HCT116 (cell line): Measurements from ENCODE around the gene KRTAP24-1. TPM values are rescaled to one million over a fixed set of nuclear protein-coding genes. Genes with fewer than 3 reads are reported as not detected.

ENCODE experiments used
- ATAC-seq: fragments of 200-7000 bp; cut with Tn5 transposase; 2 replicates; pipeline ENCODE4 v1.9.1; 2020; ENCODE audit warnings: mild to moderate bottlenecking, moderate library complexity
- BruUV-seq: library from RNA; stranded (reverse); fragments of 400-500 nt; replicated peaks from 2 replicates; lab custom pipeline; 2021; lab: Mats Ljungman, UMichigan
- CTCF ChIA-PET: fragments of 300-600 bp; sonication (Branson Sonifier 250); formaldehyde crosslinking; loops from one replicate; lab custom pipeline; 2021; ENCODE audit warnings: antibody characterized with exemption; lab: Charles Lee
- POLR2A ChIA-PET: fragments of 300-600, 350-600 bp; sonication (Branson Sonifier 250); formaldehyde crosslinking; loops from one replicate; lab custom pipeline; 2021; ENCODE audit warnings: antibody characterized with exemption; lab: Charles Lee
- RAD21 ChIA-PET, 2 experiments: fragments of 300-600 bp; sonication (Branson Sonifier 250); formaldehyde crosslinking; loops; one replicate each; lab custom pipeline; 2023; ENCODE audit warnings: low total read pairs in 2 of 2; ENCODE audit not compliant: uncharacterized antibody in 2 of 2, unreplicated experiment in 2 of 2, low non-redundant PET in 1 of 2; lab: Charles Lee
- DNase-seq: peaks from one replicate; pipeline ENCODE4 v3.0.0-alpha.2; 2010; ENCODE audit warnings: low read depth, low spot score
- H2AFZ ChIP-seq: fragments of 200-600 bp; shearing (Covaris generic), sonication (generic); 2 replicates; pipeline ENCODE4 v1.6.1; 2017; ENCODE audit warnings: low read depth, mixed run types, mixed read lengths, antibody characterized with exemption, low read length; ENCODE audit not compliant: poor library complexity, severe bottlenecking
- H3K27ac ChIP-seq: 2 replicates; pipeline ENCODE4 v1.5.1; 2012; ENCODE audit warnings: low read depth, low read length
- H3K27me3 ChIP-seq: fragments of 200-600 bp; sonication (generic); 2 replicates; pipeline ENCODE4 v1.6.1; 2016; ENCODE audit warnings: mixed run types, low read length, mixed read lengths; ENCODE audit not compliant: insufficient read depth
- H3K36me3 ChIP-seq, 2 experiments: fragments of 200-500 bp in 1 of 2; fragments of 200-600 bp in 1 of 2; sonication (Bioruptor generic) in 1 of 2; sonication (generic) in 1 of 2; 2 replicates each; pipeline versions ENCODE4 v1.5.1 to v1.6.1; 2014 to 2016; ENCODE audit warnings: low read length in 2 of 2, inconsistent platforms in 1 of 2, mixed read lengths in 1 of 2, mixed run types in 1 of 2; ENCODE audit not compliant: insufficient read depth in 2 of 2, control insufficient read depth in 1 of 2
- H3K4me1 ChIP-seq, 2 experiments: fragments of 200-600 bp in 1 of 2; sonication (generic) in 1 of 2; 2 replicates each; pipeline versions ENCODE4 v1.5.1 to v1.6.1; 2012 to 2017; ENCODE audit warnings: low read length in 2 of 2, inconsistent platforms in 1 of 2, mild to moderate bottlenecking in 1 of 2, mixed read lengths in 1 of 2, mixed run types in 1 of 2, moderate library complexity in 1 of 2; ENCODE audit not compliant: insufficient read depth in 2 of 2, control insufficient read depth in 1 of 2
- H3K4me2 ChIP-seq: fragments of 200-600 bp; sonication (generic); 2 replicates; pipeline ENCODE4 v1.6.1; 2017; ENCODE audit warnings: mixed run types, low read length, mixed read lengths
- H3K4me3 ChIP-seq, 2 experiments: fragments of 200-600 bp in 1 of 2; sonication (generic) in 1 of 2; replicated peaks in 1 of 2; 2 replicates each; pipeline ENCODE4 v1.5.1; 2011 to 2016; ENCODE audit warnings: low read length in 2 of 2, control low read depth in 1 of 2, low read depth in 1 of 2, mild to moderate bottlenecking in 1 of 2, mixed read lengths in 1 of 2, mixed run types in 1 of 2
- H3K79me2 ChIP-seq: fragments of 200-600 bp; sonication (generic); 2 replicates; pipeline ENCODE4 v1.6.1; 2017; ENCODE audit warnings: mild to moderate bottlenecking, mixed run types, low read length, moderate library complexity, mixed read lengths; ENCODE audit not compliant: insufficient read depth
- H3K9ac ChIP-seq: fragments of 200-600 bp; sonication (generic); 2 replicates; pipeline ENCODE4 v1.6.1; 2016; ENCODE audit warnings: low read length, mixed read lengths
- H3K9me2 ChIP-seq: fragments of 200-600 bp; sonication (generic), shearing (Covaris generic); 2 replicates; pipeline ENCODE4 v1.6.1; 2017; ENCODE audit warnings: mixed run types, mild to moderate bottlenecking, moderate library complexity; ENCODE audit not compliant: insufficient read depth
- H3K9me3 ChIP-seq, 2 experiments: fragments of 200-500 bp in 1 of 2; fragments of 200-600 bp in 1 of 2; sonication (Bioruptor generic) in 1 of 2; sonication (generic) in 1 of 2; 2 replicates each; pipeline ENCODE4 v1.6.1; 2014 to 2017; ENCODE audit warnings: low read length in 2 of 2, mixed read lengths in 2 of 2, inconsistent platforms in 1 of 2, low read depth in 1 of 2, mild to moderate bottlenecking in 1 of 2, mixed run types in 1 of 2, moderate library complexity in 1 of 2; ENCODE audit not compliant: control insufficient read depth in 1 of 2, insufficient read depth in 1 of 2
- H4K20me1 ChIP-seq: fragments of 200-600 bp; sonication (generic), shearing (Covaris generic); 2 replicates; pipeline ENCODE4 v1.6.1; 2017; ENCODE audit warnings: mixed run types, mild to moderate bottlenecking, moderate library complexity; ENCODE audit not compliant: insufficient read depth
- CTCF ChIP-seq, 3 experiments: fragments of 200-600 bp in 1 of 3; sonication (generic) in 1 of 3; IDR thresholded peaks in 2 of 3; conservative IDR thresholded peaks in 1 of 3; 2 replicates each; pipeline ENCODE4 v1.5.1; 2012 to 2017; ENCODE audit warnings: low read depth in 2 of 3, low read length in 2 of 3, antibody characterized with exemption in 1 of 3, borderline replicate concordance in 1 of 3, control low read depth in 1 of 3, mild to moderate bottlenecking in 1 of 3, mixed read lengths in 1 of 3, mixed run types in 1 of 3, moderate library complexity in 1 of 3; ENCODE audit not compliant: insufficient read depth in 1 of 3
- ELF1 ChIP-seq: IDR thresholded peaks from 2 replicates; pipeline ENCODE4 v1.6.1; 2012; ENCODE audit warnings: low read depth, borderline replicate concordance
- EZH2 ChIP-seq: fragments of 200-600 bp; sonication (generic); IDR thresholded peaks from 2 replicates; pipeline ENCODE4 v1.6.1; 2017; ENCODE audit warnings: antibody characterized with exemption, mixed run types
- MAX ChIP-seq: IDR thresholded peaks from 2 replicates; pipeline ENCODE4 v1.6.1; 2012
- POLR2AphosphoS5 ChIP-seq: IDR thresholded peaks from 2 replicates; pipeline ENCODE4 v1.6.1; 2011; ENCODE audit warnings: mild to moderate bottlenecking, low read depth, low read length, moderate library complexity
- RAD21 ChIP-seq: IDR thresholded peaks from 2 replicates; pipeline ENCODE4 v1.6.1; 2012; ENCODE audit warnings: low read depth, mild to moderate bottlenecking
- TCF7L2 ChIP-seq: IDR thresholded peaks from 2 replicates; pipeline ENCODE4 v1.7.0; 2011; ENCODE audit warnings: borderline replicate concordance, inconsistent platforms; ENCODE audit not compliant: insufficient read depth, insufficient read length; ENCODE audit errors: extremely low read depth
- ZNF274 ChIP-seq: fragments of 200-500 bp; sonication (Bioruptor generic); IDR thresholded peaks from 2 replicates; pipeline ENCODE4 v1.6.1; 2014; ENCODE audit warnings: mild to moderate bottlenecking, low read depth, low read length, inconsistent platforms
- intact Hi-C: fragments of 100-400 bp; cut with micrococcal nuclease; formaldehyde crosslinking; loops from 2 replicates; pipeline ENCODE4 v1.10.0; 2022
- total RNA-seq: library from RNA; stranded (reverse); gene quantifications from one replicate; pipeline ENCODE4 v1.2.1, GENCODE V29; 2021; ENCODE audit not compliant: unreplicated experiment
- TF ChIP-seq, protein P1 (sequence below): IDR thresholded peaks from 2 replicates; pipeline ENCODE4 v1.6.1; 2011; ENCODE audit warnings: mild to moderate bottlenecking, low read length, moderate library complexity; ENCODE audit not compliant: insufficient replicate concordance; ENCODE audit errors: extremely low read depth
- TF ChIP-seq, protein P2 (sequence below): IDR thresholded peaks from 2 replicates; pipeline ENCODE4 v1.6.1; 2012; ENCODE audit warnings: low read depth

KRTAP24-1 gene
- total RNA-seq, 1 experiment from 2014 or later, result not detected

- no peaks in the 10 kb centered on the region for H3K79me2 ChIP-seq
- H3K9ac ChIP-seq, result no peak overlapping the region
- H3K9me2 ChIP-seq, result no peaks in the 10 kb centered on the region
- RAD21 ChIA-PET, result no interaction called here
- TF ChIP-seq RAD21 (no peak), MAX (no peak), CTCF (IDR thresholded peaks at IDR 0.05 in 2 of 3, conservative IDR thresholded peaks at IDR 0.05 in 1 of 3; ENCODE audit: borderline replicate concordance in 1 of 3, insufficient read depth in 1 of 3, low read depth in 2 of 3, low read length in 2 of 3) (no peak), ELF1 (no peak), POLR2AphosphoS5 (no peak), ZNF274 (no peak), EZH2 (no peak), TCF7L2 (no peak)
- TF ChIP-seq, protein P1, sequence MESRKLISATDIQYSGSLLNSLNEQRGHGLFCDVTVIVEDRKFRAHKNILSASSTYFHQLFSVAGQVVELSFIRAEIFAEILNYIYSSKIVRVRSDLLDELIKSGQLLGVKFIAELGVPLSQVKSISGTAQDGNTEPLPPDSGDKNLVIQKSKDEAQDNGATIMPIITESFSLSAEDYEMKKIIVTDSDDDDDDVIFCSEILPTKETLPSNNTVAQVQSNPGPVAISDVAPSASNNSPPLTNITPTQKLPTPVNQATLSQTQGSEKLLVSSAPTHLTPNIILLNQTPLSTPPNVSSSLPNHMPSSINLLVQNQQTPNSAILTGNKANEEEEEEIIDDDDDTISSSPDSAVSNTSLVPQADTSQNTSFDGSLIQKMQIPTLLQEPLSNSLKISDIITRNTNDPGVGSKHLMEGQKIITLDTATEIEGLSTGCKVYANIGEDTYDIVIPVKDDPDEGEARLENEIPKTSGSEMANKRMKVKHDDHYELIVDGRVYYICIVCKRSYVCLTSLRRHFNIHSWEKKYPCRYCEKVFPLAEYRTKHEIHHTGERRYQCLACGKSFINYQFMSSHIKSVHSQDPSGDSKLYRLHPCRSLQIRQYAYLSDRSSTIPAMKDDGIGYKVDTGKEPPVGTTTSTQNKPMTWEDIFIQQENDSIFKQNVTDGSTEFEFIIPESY, result no peak
- TF ChIP-seq, protein P2, sequence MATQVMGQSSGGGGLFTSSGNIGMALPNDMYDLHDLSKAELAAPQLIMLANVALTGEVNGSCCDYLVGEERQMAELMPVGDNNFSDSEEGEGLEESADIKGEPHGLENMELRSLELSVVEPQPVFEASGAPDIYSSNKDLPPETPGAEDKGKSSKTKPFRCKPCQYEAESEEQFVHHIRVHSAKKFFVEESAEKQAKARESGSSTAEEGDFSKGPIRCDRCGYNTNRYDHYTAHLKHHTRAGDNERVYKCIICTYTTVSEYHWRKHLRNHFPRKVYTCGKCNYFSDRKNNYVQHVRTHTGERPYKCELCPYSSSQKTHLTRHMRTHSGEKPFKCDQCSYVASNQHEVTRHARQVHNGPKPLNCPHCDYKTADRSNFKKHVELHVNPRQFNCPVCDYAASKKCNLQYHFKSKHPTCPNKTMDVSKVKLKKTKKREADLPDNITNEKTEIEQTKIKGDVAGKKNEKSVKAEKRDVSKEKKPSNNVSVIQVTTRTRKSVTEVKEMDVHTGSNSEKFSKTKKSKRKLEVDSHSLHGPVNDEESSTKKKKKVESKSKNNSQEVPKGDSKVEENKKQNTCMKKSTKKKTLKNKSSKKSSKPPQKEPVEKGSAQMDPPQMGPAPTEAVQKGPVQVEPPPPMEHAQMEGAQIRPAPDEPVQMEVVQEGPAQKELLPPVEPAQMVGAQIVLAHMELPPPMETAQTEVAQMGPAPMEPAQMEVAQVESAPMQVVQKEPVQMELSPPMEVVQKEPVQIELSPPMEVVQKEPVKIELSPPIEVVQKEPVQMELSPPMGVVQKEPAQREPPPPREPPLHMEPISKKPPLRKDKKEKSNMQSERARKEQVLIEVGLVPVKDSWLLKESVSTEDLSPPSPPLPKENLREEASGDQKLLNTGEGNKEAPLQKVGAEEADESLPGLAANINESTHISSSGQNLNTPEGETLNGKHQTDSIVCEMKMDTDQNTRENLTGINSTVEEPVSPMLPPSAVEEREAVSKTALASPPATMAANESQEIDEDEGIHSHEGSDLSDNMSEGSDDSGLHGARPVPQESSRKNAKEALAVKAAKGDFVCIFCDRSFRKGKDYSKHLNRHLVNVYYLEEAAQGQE, result no peak
- no peak overlapping the region for H2AFZ ChIP-seq
- H3K27ac ChIP-seq, result no peak overlapping the region
- H3K4me3 ChIP-seq, result no peak overlapping the region
- no peaks in the 10 kb centered on the region for H4K20me1 ChIP-seq
- BruUV-seq, result no TSS peak
- DNase-seq (no peak), ATAC-seq (no peak)
- H3K4me2 ChIP-seq, result no peak overlapping the region
- POLR2A ChIA-PET, result no interaction called here
- H3K4me1 ChIP-seq, result no peaks in the 10 kb centered on the region
- intact Hi-C loops, result no loop called here
- peaks cover 11 to 42% of the 10 kb centered on the region in 2 experiments; a peak in 3 of 4 replicates for H3K9me3 ChIP-seq
- CTCF ChIA-PET, result no interaction called here
- H3K36me3 ChIP-seq, result no peaks in the 10 kb centered on the region
- no peaks in the 10 kb centered on the region for H3K27me3 ChIP-seq
Observed at GRCh38 chr21:30251781-30252180, 31.0 kb downstream of the KRTAP24-1 start.
